SK-N-SH (cell line): Measurements from ENCODE around the gene GATM. TPM values are rescaled to one million over a fixed set of nuclear protein-coding genes. Genes with fewer than 3 reads are reported as not detected.

Experiments
- CTCF ChIA-PET: fragments of 300-600, 350-600 bp; formaldehyde crosslinking; extraction: SDS; loops from one replicate; lab custom pipeline; 2021; lab: Yijun Ruan, JAX
- POLR2A ChIA-PET: fragments of 350-600 bp; sonication (Branson Sonifier 250); formaldehyde crosslinking; extraction: SDS; loops from one replicate; lab custom pipeline; 2020; ENCODE audit warnings: antibody characterized with exemption, inconsistent platforms; lab: Yijun Ruan, JAX
- DNase-seq: peaks from one replicate; pipeline ENCODE4 v3.0.0; 2012
- H2AFZ ChIP-seq: fragments of 200-600 bp; sonication (generic); 2 replicates; pipeline ENCODE4 v1.8.1; 2016; ENCODE audit warnings: antibody characterized with exemption, mild to moderate bottlenecking, low read depth
- H3F3A ChIP-seq: fragments of 200-600 bp; sonication (generic); replicated peaks from 2 replicates; pipeline ENCODE3; 2016; ENCODE audit warnings: antibody characterized with exemption, mild to moderate bottlenecking; ENCODE audit not compliant: insufficient read depth
- H3K27ac ChIP-seq, 2 experiments: fragments of 200-500 bp in 1 of 2; fragments of 200-600 bp in 1 of 2; sonication (Bioruptor generic) in 1 of 2; sonication (generic), shearing (Covaris generic) in 1 of 2; 2 replicates each; pipeline versions ENCODE4 v1.5.1 to v1.6.1; 2014 to 2016; ENCODE audit warnings: low read depth in 2 of 2, inconsistent platforms in 1 of 2, low read length in 1 of 2, mild to moderate bottlenecking in 1 of 2, mixed read lengths in 1 of 2
- H3K27me3 ChIP-seq: fragments of 200-600 bp; sonication (generic), shearing (Covaris generic); 2 replicates; pipeline ENCODE4 v1.6.1; 2016; ENCODE audit warnings: mixed run types; ENCODE audit not compliant: insufficient read depth
- H3K36me3 ChIP-seq, 2 experiments: fragments of 200-500 bp in 1 of 2; fragments of 200-600 bp in 1 of 2; sonication (Bioruptor generic) in 1 of 2; sonication (generic) in 1 of 2; replicated peaks in 1 of 2; 2 replicates each; pipeline versions ENCODE3 to v1.5.1; 2014 to 2016; ENCODE audit warnings: low read length in 1 of 2, mild to moderate bottlenecking in 1 of 2; ENCODE audit not compliant: insufficient read depth in 2 of 2, control insufficient read depth in 1 of 2
- H3K4me1 ChIP-seq, 2 experiments: fragments of 200-500 bp in 1 of 2; fragments of 200-600 bp in 1 of 2; sonication (Bioruptor generic) in 1 of 2; sonication (generic), shearing (Covaris generic) in 1 of 2; 2 replicates each; pipeline versions ENCODE4 v1.5.1 to v1.6.1; 2014 to 2016; ENCODE audit warnings: low read depth in 1 of 2, low read length in 1 of 2, mixed run types in 1 of 2; ENCODE audit not compliant: insufficient read depth in 2 of 2, control insufficient read depth in 1 of 2
- H3K4me2 ChIP-seq: fragments of 200-600 bp; sonication (generic), shearing (Covaris generic); 2 replicates; pipeline ENCODE4 v1.6.1; 2017; ENCODE audit warnings: mixed run types
- H3K4me3 ChIP-seq, 2 experiments: fragments of 200-500 bp in 1 of 2; fragments of 200-600 bp in 1 of 2; sonication (Bioruptor generic) in 1 of 2; sonication (generic), shearing (Covaris generic) in 1 of 2; 2 replicates each; pipeline versions ENCODE4 v1.5.1 to v1.8.1; 2014 to 2016; ENCODE audit warnings: low read depth in 2 of 2, inconsistent platforms in 1 of 2, low read length in 1 of 2, mild to moderate bottlenecking in 1 of 2, mixed read lengths in 1 of 2, moderate library complexity in 1 of 2
- H3K79me2 ChIP-seq: fragments of 200-600 bp; sonication (generic); 2 replicates; pipeline ENCODE4 v1.8.1; 2017; ENCODE audit warnings: mild to moderate bottlenecking; ENCODE audit not compliant: insufficient read depth
- H3K9ac ChIP-seq: fragments of 200-600 bp; sonication (generic); 2 replicates; pipeline ENCODE4 v1.6.1; 2017; ENCODE audit warnings: mixed run types
- H3K9me2 ChIP-seq: fragments of 200-600 bp; sonication (generic); 2 replicates; pipeline ENCODE4 v1.6.1; 2017; ENCODE audit warnings: mixed run types
- H3K9me3 ChIP-seq: fragments of 200-600 bp; sonication (generic); 2 replicates; pipeline ENCODE4 v1.6.1; 2017; ENCODE audit warnings: mixed run types, mild to moderate bottlenecking, moderate library complexity
- H4K20me1 ChIP-seq: fragments of 200-600 bp; sonication (generic); 2 replicates; pipeline ENCODE4 v1.6.1; 2017; ENCODE audit warnings: mild to moderate bottlenecking, mixed run types; ENCODE audit not compliant: insufficient read depth
- CHD2 ChIP-seq: fragments of 150-350 bp; IDR thresholded peaks from 2 replicates; pipeline ENCODE4 v1.6.1; 2018; ENCODE audit warnings: low read length; ENCODE audit not compliant: partially characterized antibody
- EZH2phosphoT487 ChIP-seq: fragments of 200-600 bp; sonication (generic); IDR thresholded peaks from 2 replicates; pipeline ENCODE4 v1.6.1; 2017; ENCODE audit warnings: low read depth, mixed run types, mild to moderate bottlenecking, antibody characterized with exemption, moderate library complexity, borderline replicate concordance
- FOSL2 ChIP-seq: IDR thresholded peaks from 2 replicates; pipeline ENCODE4 v1.4.0; 2012; ENCODE audit warnings: low read depth, mild to moderate bottlenecking, moderate library complexity, borderline replicate concordance
- GABPA ChIP-seq: IDR thresholded peaks from 2 replicates; pipeline ENCODE4 v1.4.0; 2012; ENCODE audit warnings: low read depth, mild to moderate bottlenecking
- JUND ChIP-seq: IDR thresholded peaks from 2 replicates; pipeline ENCODE4 v1.4.0; 2012
- MEF2A ChIP-seq: IDR thresholded peaks from 2 replicates; pipeline ENCODE4 v1.4.0; 2012; ENCODE audit warnings: low read depth, borderline replicate concordance
- MXI1 ChIP-seq: IDR thresholded peaks from 2 replicates; pipeline ENCODE4 v1.6.1; 2012; ENCODE audit warnings: mild to moderate bottlenecking, low read depth, low read length, improper control_type of control experiment
- RAD21 ChIP-seq: IDR thresholded peaks from 2 replicates; pipeline ENCODE4 v1.6.1; 2012; ENCODE audit warnings: mild to moderate bottlenecking, low read length
- RFX5 ChIP-seq: IDR thresholded peaks from 2 replicates; pipeline ENCODE4 v1.6.1; 2012; ENCODE audit warnings: mild to moderate bottlenecking, improper control_type of control experiment, low read length
- RXRA ChIP-seq: IDR thresholded peaks from 2 replicates; pipeline ENCODE4 v1.4.0; 2012; ENCODE audit warnings: low read depth, mild to moderate bottlenecking, borderline replicate concordance
- SMC3 ChIP-seq: IDR thresholded peaks from 2 replicates; pipeline ENCODE4 v1.6.1; 2012; ENCODE audit warnings: low read depth, low read length, improper control_type of control experiment
- TEAD4 ChIP-seq: IDR thresholded peaks from 2 replicates; pipeline ENCODE4 v1.4.0; 2012; ENCODE audit warnings: mild to moderate bottlenecking, borderline replicate concordance; ENCODE audit not compliant: insufficient read depth
- YY1 ChIP-seq: IDR thresholded peaks from 2 replicates; pipeline ENCODE4 v1.4.0; 2012; ENCODE audit warnings: low read depth, mild to moderate bottlenecking
- WGBS: methylation state at CpG from one replicate; pipeline ENCODE4 v1.1.6; 2017; ENCODE audit warnings: low lambda C conversion rate; 5-methylcytosine and 5-hydroxymethylcytosine counted together
- polyA plus RNA-seq, 3 experiments: library from polyadenylated mRNA; depleted of rRNA; stranded (reverse); fragments of >200 nt; gene quantifications; 2 replicates each; pipeline ENCODE4 v1.2.3, GENCODE V29; 2012
- TF ChIP-seq, protein P1 (sequence below): fragments of 200-600 bp; sonication (generic); IDR thresholded peaks from 2 replicates; pipeline ENCODE4 v1.6.1; 2017; ENCODE audit warnings: antibody characterized with exemption, mild to moderate bottlenecking, moderate library complexity
- TF ChIP-seq, protein P2 (sequence below): IDR thresholded peaks from 2 replicates; pipeline ENCODE4 v1.4.0; 2012; ENCODE audit warnings: low read depth, borderline replicate concordance

The GATM gene
- polyA plus RNA-seq, 1 of the 3 experiments (the other 2 are of a cell fraction) = 0.58 TPM

GRCh38 chr15:45363334-45363733, 15.0 kb downstream of the GATM start:
- H2AFZ ChIP-seq = no peak overlapping the region
- no peak overlapping the region for H3K4me2 ChIP-seq
- H3K4me1 ChIP-seq = no peaks in the 10 kb centered on the region
- CTCF ChIA-PET = interaction anchor here (1.1 to 2.1 kb wide), 4 partner anchors 11 to 158 kb away, joined by 3 to 7 read pairs (median 4); partner anchors contain the start of gene GATM
- WGBS = 33% methylated on average over 4 of the region's 4 CpGs
- H4K20me1 ChIP-seq = no peaks in the 10 kb centered on the region
- H3K27me3 ChIP-seq = no peaks in the 10 kb centered on the region; the same call in 1 of the 2 replicates
- TF ChIP-seq RFX5 (no peak), MEF2A (no peak), JUND (no peak), EZH2phosphoT487 (no peak)
- TF ChIP-seq, protein P1, sequence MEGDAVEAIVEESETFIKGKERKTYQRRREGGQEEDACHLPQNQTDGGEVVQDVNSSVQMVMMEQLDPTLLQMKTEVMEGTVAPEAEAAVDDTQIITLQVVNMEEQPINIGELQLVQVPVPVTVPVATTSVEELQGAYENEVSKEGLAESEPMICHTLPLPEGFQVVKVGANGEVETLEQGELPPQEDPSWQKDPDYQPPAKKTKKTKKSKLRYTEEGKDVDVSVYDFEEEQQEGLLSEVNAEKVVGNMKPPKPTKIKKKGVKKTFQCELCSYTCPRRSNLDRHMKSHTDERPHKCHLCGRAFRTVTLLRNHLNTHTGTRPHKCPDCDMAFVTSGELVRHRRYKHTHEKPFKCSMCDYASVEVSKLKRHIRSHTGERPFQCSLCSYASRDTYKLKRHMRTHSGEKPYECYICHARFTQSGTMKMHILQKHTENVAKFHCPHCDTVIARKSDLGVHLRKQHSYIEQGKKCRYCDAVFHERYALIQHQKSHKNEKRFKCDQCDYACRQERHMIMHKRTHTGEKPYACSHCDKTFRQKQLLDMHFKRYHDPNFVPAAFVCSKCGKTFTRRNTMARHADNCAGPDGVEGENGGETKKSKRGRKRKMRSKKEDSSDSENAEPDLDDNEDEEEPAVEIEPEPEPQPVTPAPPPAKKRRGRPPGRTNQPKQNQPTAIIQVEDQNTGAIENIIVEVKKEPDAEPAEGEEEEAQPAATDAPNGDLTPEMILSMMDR = no peak
- TF ChIP-seq, all 33 proteins: peak for 0
- Histone ChIP-seq H3K36me3 (no peaks in the 10 kb centered on the region), H3K9me2 (no peaks in the 10 kb centered on the region), H3K9ac (no peak overlapping the region), H3K79me2 (no peaks in the 10 kb centered on the region), H3F3A (no peaks in the 10 kb centered on the region), H3K27ac (no peak overlapping the region), H3K4me3 (no peak overlapping the region), H3K9me3 (no peaks in the 10 kb centered on the region)
- DNase-seq = no peak
- POLR2A ChIA-PET = no interaction called here

DNA sequence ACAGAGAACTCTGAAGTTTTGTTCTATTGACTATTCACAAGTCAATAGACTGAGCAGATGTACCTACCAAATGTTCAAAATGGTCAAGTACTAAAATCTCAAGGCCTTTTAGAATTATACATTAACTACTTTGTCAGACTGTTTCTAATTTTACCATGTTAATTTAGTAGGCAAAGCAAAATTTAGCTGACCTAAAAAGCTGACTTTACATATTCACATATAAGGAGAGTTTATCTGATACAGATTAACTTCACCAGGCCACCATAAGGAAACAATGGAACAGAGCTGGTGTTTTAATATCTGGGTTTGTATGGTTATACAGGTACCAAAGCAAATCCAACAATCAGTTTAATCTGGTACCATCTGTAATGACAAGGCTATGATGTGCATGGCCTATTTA, 15.9 kb downstream of the GATM start:
- Histone ChIP-seq H3K27ac (no peak overlapping the region), H3K27me3 (no peaks in the 10 kb centered on the region), H4K20me1 (no peaks in the 10 kb centered on the region), H3K4me3 (no peak overlapping the region), H3K9me3 (no peaks in the 10 kb centered on the region), H2AFZ (no peak overlapping the region), H3F3A (no peaks in the 10 kb centered on the region), H3K9ac (no peak overlapping the region), H3K36me3 (no peaks in the 10 kb centered on the region), H3K4me1 (no peaks in the 10 kb centered on the region), H3K79me2 (no peaks in the 10 kb centered on the region), H3K9me2 (no peaks in the 10 kb centered on the region), H3K4me2 (no peak overlapping the region)
- POLR2A ChIA-PET = no interaction called here
- DNase-seq = no peak
- CTCF ChIA-PET = interaction anchor here (1.1 to 1.8 kb wide), 3 partner anchors 10 to 157 kb away, joined by 3 to 5 read pairs (median 3); no protein-coding TSS in a partner anchor
- TF ChIP-seq GABPA (no peak), MXI1 (no peak), RXRA (no peak), TEAD4 (no peak), RAD21 (no peak), FOSL2 (no peak), MEF2A (no peak), SMC3 (no peak), CHD2 (no peak), YY1 (no peak)
- TF ChIP-seq, protein P2, sequence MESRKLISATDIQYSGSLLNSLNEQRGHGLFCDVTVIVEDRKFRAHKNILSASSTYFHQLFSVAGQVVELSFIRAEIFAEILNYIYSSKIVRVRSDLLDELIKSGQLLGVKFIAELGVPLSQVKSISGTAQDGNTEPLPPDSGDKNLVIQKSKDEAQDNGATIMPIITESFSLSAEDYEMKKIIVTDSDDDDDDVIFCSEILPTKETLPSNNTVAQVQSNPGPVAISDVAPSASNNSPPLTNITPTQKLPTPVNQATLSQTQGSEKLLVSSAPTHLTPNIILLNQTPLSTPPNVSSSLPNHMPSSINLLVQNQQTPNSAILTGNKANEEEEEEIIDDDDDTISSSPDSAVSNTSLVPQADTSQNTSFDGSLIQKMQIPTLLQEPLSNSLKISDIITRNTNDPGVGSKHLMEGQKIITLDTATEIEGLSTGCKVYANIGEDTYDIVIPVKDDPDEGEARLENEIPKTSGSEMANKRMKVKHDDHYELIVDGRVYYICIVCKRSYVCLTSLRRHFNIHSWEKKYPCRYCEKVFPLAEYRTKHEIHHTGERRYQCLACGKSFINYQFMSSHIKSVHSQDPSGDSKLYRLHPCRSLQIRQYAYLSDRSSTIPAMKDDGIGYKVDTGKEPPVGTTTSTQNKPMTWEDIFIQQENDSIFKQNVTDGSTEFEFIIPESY = no peak
- TF ChIP-seq, protein P1 = no peak
